Panc1 (cell line): ENCODE measurements around the gene LRRC42. TPM values are rescaled to one million over a fixed set of nuclear protein-coding genes. Genes with fewer than 3 reads are reported as not detected.

ENCODE experiments used
- ATAC-seq: fragments of 200-7000 bp; cut with Tn5 transposase; 2 replicates; pipeline ENCODE4 v1.9.1; 2020; ENCODE audit warnings: mild to moderate bottlenecking, moderate library complexity
- BruUV-seq: library from RNA; stranded (reverse); fragments of 400-500 nt; replicated peaks from 2 replicates; lab custom pipeline; 2021; lab: Mats Ljungman, UMichigan
- CTCF ChIA-PET: fragments of 300-600 bp; sonication (Branson Sonifier 250); formaldehyde crosslinking; loops from one replicate; lab custom pipeline; 2022; ENCODE audit warnings: antibody characterized with exemption; lab: Charles Lee
- POLR2A ChIA-PET: fragments of 300-600 bp; sonication (Branson Sonifier 250); formaldehyde crosslinking; loops from one replicate; lab custom pipeline; 2022; ENCODE audit warnings: antibody characterized with exemption; lab: Charles Lee
- DNase-seq: peaks from one replicate; pipeline ENCODE4 v3.0.0-alpha.2; 2010; ENCODE audit warnings: low read depth, low spot score
- H3K27ac ChIP-seq: 2 replicates; pipeline ENCODE4 v1.5.1; 2011; ENCODE audit warnings: mild to moderate bottlenecking, low read length, inconsistent platforms
- H3K27me3 ChIP-seq: fragments of 200-500 bp; sonication (Bioruptor generic); 2 replicates; pipeline ENCODE4 v1.6.0; 2014; ENCODE audit warnings: low read length, inconsistent platforms; ENCODE audit not compliant: control insufficient read depth, insufficient read depth
- H3K36me3 ChIP-seq: fragments of 200-500 bp; sonication (Bioruptor generic); 2 replicates; pipeline ENCODE4 v1.5.1; 2014; ENCODE audit warnings: inconsistent platforms, mild to moderate bottlenecking, low read length, moderate library complexity; ENCODE audit not compliant: control insufficient read depth, insufficient read depth
- H3K4me1 ChIP-seq: 2 replicates; pipeline ENCODE4 v1.5.1; 2011; ENCODE audit warnings: inconsistent platforms, mild to moderate bottlenecking, low read length, moderate library complexity; ENCODE audit not compliant: control insufficient read depth, insufficient read depth
- H3K4me3 ChIP-seq, 2 experiments: 2 replicates each; pipeline ENCODE4 v1.5.1; 2011 to 2012; ENCODE audit warnings: low read depth in 2 of 2, low read length in 2 of 2, mild to moderate bottlenecking in 2 of 2, inconsistent platforms in 1 of 2, moderate library complexity in 1 of 2
- H3K9me3 ChIP-seq: fragments of 200-500 bp; sonication (Bioruptor generic); 2 replicates; pipeline ENCODE4 v1.5.1; 2014; ENCODE audit warnings: low read depth, mild to moderate bottlenecking, inconsistent platforms, low read length, moderate library complexity; ENCODE audit not compliant: control insufficient read depth, insufficient read depth
- POLR2AphosphoS5 ChIP-seq: IDR thresholded peaks from 2 replicates; pipeline ENCODE4 v1.6.1; 2012; ENCODE audit warnings: mild to moderate bottlenecking, low read depth, low read length, moderate library complexity
- SIN3A ChIP-seq: IDR thresholded peaks from 2 replicates; pipeline ENCODE4 v1.6.1; 2012; ENCODE audit warnings: low read depth, mild to moderate bottlenecking, low read length, moderate library complexity, borderline replicate concordance; ENCODE audit not compliant: insufficient read depth
- TCF7L2 ChIP-seq: IDR thresholded peaks from 2 replicates; pipeline ENCODE4 v1.6.1; 2011; ENCODE audit warnings: mild to moderate bottlenecking, low read depth, low read length, inconsistent platforms
- in situ Hi-C: cut with HindIII; loops from 2 replicates; pipeline ENCODE4 v1.10.0; 2016; ENCODE audit warnings: low sequenced_read_pairs, low pct_unique_long_range_greater_than_20kb
- intact Hi-C: fragments of 100-400 bp; cut with micrococcal nuclease; formaldehyde crosslinking; loops from one replicate; pipeline ENCODE4 v1.10.0; 2022; ENCODE audit not compliant: unreplicated experiment
- total RNA-seq: library from RNA; stranded (reverse); gene quantifications from one replicate; pipeline ENCODE4 v1.2.1, GENCODE V29; 2021; ENCODE audit not compliant: unreplicated experiment
- TF ChIP-seq, protein P1 (sequence below): fragments of 450-650 bp; IDR thresholded peaks from 2 replicates; pipeline ENCODE4 v1.5.1; 2017; ENCODE audit warnings: mild to moderate bottlenecking
- TF ChIP-seq, protein P2 (sequence below), 2 experiments: IDR thresholded peaks; 2 replicates each; pipeline ENCODE4 v1.6.1; 2011 to 2012; ENCODE audit warnings: low read depth in 2 of 2, control low read depth in 1 of 2, low read length in 1 of 2, mild to moderate bottlenecking in 1 of 2, moderate library complexity in 1 of 2; ENCODE audit not compliant: insufficient read depth in 1 of 2

LRRC42 gene
- total RNA-seq, 1 experiment from 2014 or later: 41.0 TPM

DNA sequence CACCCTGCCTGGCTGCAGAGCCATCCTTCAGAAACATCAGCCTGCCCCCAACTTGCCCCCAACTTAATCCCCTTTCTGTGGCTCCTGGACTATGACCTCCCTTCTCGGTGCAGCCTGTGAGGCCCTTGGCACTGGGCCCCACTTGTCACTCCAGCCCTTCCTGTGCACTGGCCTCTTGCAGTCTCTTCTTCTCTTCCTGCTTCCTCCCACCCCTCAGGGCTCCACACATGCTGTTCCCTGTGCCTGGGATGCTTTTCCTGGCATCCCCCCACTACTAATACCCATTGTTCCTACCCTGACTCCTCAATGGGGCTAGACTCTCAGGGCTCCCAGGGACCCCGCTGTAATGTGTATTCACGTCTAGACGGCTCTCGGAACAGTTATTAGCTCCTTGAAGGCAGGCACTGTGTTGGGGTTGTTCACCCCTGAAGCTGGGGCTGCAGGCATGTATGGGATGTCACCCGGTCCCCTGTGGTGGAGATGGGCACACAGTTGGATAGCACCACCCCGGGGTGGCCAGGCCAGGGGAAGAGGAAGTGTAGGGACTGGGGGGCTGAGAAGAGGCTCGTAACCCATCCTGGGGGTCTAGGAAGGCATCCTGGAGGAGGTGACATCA lies 67.4 kb downstream of the LRRC42 start:
- H3K9me3 ChIP-seq: no peaks in the 10 kb centered on the region
- BruUV-seq: no TSS peak
- intact Hi-C loops (no loop called here), in situ Hi-C loops (no loop called here)
- POLR2A ChIA-PET: no interaction called here
- H3K4me1 ChIP-seq: peaks cover 7% of the 10 kb centered on the region; the same call in 1 of the 2 replicates
- no peaks in the 10 kb centered on the region for H3K36me3 ChIP-seq
- DNase-seq (no peak), ATAC-seq (no peak)
- no peak overlapping the region for H3K27ac ChIP-seq
- TF ChIP-seq, protein P1, sequence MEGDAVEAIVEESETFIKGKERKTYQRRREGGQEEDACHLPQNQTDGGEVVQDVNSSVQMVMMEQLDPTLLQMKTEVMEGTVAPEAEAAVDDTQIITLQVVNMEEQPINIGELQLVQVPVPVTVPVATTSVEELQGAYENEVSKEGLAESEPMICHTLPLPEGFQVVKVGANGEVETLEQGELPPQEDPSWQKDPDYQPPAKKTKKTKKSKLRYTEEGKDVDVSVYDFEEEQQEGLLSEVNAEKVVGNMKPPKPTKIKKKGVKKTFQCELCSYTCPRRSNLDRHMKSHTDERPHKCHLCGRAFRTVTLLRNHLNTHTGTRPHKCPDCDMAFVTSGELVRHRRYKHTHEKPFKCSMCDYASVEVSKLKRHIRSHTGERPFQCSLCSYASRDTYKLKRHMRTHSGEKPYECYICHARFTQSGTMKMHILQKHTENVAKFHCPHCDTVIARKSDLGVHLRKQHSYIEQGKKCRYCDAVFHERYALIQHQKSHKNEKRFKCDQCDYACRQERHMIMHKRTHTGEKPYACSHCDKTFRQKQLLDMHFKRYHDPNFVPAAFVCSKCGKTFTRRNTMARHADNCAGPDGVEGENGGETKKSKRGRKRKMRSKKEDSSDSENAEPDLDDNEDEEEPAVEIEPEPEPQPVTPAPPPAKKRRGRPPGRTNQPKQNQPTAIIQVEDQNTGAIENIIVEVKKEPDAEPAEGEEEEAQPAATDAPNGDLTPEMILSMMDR: no peak
- no peak for TF ChIP-seq TCF7L2
- TF ChIP-seq POLR2AphosphoS5: no peak
- TF ChIP-seq SIN3A: no peak
- TF ChIP-seq, protein P2, sequence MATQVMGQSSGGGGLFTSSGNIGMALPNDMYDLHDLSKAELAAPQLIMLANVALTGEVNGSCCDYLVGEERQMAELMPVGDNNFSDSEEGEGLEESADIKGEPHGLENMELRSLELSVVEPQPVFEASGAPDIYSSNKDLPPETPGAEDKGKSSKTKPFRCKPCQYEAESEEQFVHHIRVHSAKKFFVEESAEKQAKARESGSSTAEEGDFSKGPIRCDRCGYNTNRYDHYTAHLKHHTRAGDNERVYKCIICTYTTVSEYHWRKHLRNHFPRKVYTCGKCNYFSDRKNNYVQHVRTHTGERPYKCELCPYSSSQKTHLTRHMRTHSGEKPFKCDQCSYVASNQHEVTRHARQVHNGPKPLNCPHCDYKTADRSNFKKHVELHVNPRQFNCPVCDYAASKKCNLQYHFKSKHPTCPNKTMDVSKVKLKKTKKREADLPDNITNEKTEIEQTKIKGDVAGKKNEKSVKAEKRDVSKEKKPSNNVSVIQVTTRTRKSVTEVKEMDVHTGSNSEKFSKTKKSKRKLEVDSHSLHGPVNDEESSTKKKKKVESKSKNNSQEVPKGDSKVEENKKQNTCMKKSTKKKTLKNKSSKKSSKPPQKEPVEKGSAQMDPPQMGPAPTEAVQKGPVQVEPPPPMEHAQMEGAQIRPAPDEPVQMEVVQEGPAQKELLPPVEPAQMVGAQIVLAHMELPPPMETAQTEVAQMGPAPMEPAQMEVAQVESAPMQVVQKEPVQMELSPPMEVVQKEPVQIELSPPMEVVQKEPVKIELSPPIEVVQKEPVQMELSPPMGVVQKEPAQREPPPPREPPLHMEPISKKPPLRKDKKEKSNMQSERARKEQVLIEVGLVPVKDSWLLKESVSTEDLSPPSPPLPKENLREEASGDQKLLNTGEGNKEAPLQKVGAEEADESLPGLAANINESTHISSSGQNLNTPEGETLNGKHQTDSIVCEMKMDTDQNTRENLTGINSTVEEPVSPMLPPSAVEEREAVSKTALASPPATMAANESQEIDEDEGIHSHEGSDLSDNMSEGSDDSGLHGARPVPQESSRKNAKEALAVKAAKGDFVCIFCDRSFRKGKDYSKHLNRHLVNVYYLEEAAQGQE (IDR thresholded peaks at IDR 0.05; ENCODE audit: insufficient read depth in 1 of 2, low read depth in 2 of 2, low read length in 1 of 2): no peak
- no peak overlapping the region for H3K4me3 ChIP-seq
- CTCF ChIA-PET: no interaction called here
- no peaks in the 10 kb centered on the region for H3K27me3 ChIP-seq

DNA sequence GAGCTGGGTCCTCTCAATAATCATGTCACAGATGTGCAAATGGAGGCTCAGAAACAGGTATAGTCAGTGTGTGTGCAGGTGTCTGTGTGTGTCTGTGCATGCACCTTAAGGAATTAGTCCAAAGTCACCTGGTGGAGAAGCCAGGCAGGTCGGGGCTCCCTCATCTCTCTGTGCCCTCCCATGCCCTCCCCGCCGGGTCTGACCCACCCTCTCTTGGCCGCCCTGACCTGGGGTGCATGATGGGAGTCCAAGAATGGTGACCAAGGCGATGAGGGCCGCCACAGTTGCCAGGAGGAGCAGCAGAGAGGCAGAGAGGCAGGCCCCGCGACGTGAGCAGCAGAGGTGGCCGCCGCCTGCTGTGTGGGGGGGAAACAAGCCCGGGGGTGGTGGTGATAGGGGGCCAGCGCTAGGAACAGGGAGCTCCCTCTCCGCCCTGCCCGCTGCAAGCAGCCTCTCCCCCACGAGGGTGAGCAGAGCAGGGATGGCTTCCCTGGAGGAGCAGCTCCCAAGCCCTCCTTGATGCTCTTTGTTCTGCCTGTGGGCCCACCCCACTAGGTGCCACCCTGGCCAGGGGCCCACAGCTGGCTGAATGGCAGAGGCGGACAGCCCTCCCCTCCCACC lies 68.0 kb downstream of the LRRC42 start:
- intact Hi-C loops: no loop called here
- no TSS peak for BruUV-seq
- TF ChIP-seq, protein P2 (IDR thresholded peaks at IDR 0.05; ENCODE audit: insufficient read depth in 1 of 2, low read depth in 2 of 2, low read length in 1 of 2): no peak
- TF ChIP-seq SIN3A (no peak), TCF7L2 (no peak), POLR2AphosphoS5 (no peak)
- TF ChIP-seq, protein P1: no peak
- DNase-seq (no peak), ATAC-seq (no peak)
- Histone ChIP-seq H3K4me3 (no peak overlapping the region), H3K9me3 (no peaks in the 10 kb centered on the region), H3K36me3 (no peaks in the 10 kb centered on the region), H3K27me3 (no peaks in the 10 kb centered on the region), H3K4me1 (peaks cover 7% of the 10 kb centered on the region; the same call in 1 of the 2 replicates), H3K27ac (no peak overlapping the region)
- ChIA-PET CTCF (interaction anchor here (1.1 kb wide), 1 partner anchor 15 kb away, joined by 5 read pairs; no protein-coding TSS in a partner anchor), POLR2A (no interaction called here)
- in situ Hi-C loops: no loop called here
